Measurements from ENCODE around the gene SFR1.
A peak's percentile ranks its signal among the peaks of the same experiment; 100 is the strongest.

Gene SFR1

GRCh38 chr10:104121485-104122224, at the start of gene SFR1:
TSS of gene SFR1 (plus strand) at chr10:104122171. CDS start at chr10:104122184, 13 bp downstream.
- DNase-seq, result peak; percentile 99

DNA sequence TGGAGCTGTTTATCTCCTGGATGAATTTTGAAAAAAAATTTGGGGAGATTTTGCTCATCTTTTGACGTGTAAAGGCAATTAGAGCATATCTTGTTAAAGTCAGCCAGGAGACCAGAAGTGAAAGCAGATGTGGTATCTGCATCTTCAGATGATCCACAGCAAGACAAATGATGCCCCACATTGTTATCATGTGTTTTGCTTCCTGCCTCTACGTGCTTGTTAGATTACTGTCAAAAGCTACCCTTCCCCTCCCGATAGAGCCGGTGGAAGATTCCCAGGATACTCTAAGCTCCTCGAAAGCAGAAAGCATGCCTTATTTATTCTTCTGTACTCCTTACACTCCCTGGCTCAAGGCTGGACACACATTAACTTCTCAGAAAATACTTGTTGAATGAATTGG, 49.2 kb upstream of the SFR1 start:
- DNase-seq, result no peak

DNA sequence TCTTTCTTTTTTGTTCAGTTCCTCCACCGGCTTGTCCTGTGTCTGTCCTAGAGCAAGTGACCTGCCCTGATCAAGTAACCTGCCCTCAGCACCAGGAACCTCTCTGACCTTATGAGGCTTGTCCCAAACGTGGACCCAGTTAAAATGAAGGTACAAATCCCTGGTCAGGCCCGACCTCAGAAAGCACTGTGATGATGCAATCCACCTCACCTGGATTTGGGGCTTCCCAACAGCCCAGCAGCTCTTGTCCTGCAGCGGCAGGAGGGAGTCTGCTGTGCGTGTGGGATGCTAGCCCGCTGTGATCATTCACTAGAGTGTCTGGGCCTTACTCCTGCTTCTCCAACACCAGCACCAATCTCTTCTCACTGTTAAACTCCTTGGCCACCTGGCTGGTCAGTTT, 47.5 kb upstream of the SFR1 start:
- no peak for DNase-seq

GRCh38 chr10:104076743-104077160, 45.2 kb upstream of the SFR1 start:
- DNase-seq, result no peak

GRCh38 chr10:104077247-104077646, 44.7 kb upstream of the SFR1 start:
- DNase-seq, result no peak

- DNase-seq, result no peak
These were observed 44.3 kb upstream of the SFR1 start for GRCh38 chr10:104077663-104078151.

- DNase-seq, result peak in 1 of 2 donors; percentile 6
These were observed 41.2 kb upstream of the SFR1 start for GRCh38 chr10:104080762-104081161.

- DNase-seq, result no peak
These were observed 40.0 kb upstream of the SFR1 start for GRCh38 chr10:104081998-104082397.

- no peak for DNase-seq
These were observed 37.4 kb upstream of the SFR1 start for GRCh38 chr10:104084482-104085142.

DNA sequence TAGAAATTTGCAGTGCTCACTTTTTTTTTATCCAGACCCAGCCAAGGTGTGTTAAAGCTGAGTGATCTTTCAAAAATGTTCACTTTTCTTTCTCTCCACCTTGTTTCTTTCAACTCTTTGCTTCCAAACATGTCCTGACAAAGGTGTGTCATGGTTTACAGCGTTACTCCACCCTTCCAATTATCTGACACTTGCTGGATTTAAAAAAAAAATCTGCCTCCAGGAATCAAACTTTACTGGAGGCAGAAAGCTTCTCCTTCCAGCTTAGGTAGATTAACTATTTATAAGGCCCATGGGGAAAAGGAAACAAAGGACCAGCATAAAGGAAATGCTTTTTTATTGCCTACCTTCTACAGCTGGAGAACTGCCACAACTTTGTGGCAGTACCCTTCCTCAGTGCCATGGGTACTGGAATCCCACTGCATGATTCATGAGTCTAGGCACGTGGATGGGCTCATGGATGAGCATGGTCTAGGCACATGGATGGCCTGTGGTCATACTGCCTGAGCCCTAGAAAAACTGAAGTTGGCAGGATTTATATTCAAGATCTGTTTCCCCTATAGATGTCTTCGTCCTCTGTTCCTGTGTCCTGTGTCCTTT, 36.1 kb upstream of the SFR1 start, which contains the start of gene COL17A1:
TSS of gene COL17A1 (minus strand) at position 80 of the 600 bp plus-strand sequence. CDS start 5,207 bp downstream, outside the sequence.
- no peak for DNase-seq

DNA sequence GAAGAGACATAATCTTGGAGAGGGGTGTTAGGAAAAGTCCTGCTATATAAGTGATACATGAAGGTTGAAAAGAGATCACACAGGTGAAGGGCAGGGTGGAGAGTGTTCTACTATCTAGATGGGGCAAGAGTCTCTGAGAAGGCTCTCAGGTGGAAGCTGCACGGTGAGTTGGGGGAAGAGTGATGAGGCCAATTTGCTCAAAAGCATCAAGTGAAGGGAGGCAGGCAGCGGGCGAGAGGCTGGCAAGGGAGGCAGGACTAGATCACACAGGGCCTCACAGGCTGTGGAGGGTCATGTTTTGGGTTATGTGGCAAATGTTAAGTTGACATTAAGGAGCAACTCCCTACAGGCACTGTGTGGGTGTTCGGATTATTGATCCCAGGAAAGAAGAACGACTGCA, 33.7 kb upstream of the SFR1 start:
- no peak for DNase-seq

DNA sequence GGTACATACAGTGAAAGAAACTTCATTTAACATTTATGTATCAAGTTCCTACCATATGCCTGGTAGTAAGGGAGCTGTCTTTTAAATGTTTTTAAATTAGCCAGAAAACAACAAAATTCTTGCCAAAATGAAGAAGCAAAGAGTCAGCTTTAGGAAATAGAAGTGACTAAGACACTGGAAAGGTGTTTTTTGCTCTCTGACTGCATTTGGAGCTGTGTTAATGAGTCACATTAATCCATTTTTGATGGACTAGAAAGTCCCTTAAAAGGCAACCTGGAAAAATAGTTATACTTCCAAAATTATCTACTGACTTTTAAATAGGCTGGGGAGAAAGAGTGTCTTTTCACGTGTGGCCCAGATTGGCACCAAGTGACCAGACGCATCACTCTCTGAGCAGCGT, 32.4 kb upstream of the SFR1 start:
- DNase-seq, result no peak

GRCh38 chr10:104090611-104091010, 31.4 kb upstream of the SFR1 start:
- no peak for DNase-seq

GRCh38 chr10:104092749-104093148, 29.2 kb upstream of the SFR1 start:
- DNase-seq, result no peak

GRCh38 chr10:104096692-104097091, 25.3 kb upstream of the SFR1 start:
- no peak for DNase-seq

DNA sequence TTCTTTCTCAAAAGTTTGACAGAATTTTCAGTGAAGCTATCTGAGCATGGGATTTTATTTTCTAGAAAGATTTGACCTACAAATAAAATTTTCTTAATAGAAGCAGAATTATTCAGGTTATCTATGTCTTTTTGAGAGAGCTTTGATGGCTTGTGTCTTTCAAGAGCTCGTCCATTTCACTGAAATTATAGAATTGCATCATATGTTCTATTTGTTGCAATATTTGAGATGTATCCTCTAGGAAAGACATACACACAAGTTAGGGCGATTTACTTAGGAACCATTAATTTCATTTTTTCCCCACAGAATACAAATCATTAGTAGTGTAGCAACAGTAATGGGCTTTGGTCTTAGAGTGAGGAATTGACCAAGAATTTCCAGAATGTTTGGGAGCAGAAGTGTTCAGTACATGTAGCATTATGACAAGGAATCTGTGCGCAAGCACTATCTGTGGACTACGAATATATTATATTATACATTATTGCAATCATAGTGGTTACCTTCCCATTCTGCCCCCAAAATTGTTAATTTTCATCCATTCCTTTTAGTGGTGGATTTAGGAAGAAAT, 23.5 kb upstream of the SFR1 start:
- DNase-seq, result no peak

DNA sequence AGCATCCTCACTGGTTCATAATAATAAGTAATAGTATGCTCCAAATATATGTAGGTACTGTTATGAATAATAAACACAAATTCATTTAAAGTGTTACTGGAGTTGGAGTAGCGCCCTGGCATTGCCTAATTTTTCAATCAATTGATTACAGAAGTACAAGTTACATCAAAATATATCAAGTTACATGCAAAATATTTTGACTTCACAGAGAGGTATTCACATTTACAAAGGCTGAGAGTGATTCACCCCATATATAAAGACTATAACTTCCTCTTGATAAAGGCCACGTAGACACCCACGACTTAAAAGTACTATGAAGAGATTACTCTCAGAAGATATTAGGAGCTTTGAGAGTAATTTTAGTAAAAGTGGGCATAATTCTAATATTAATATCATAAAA, 22.7 kb upstream of the SFR1 start:
- no peak for DNase-seq

- no peak for DNase-seq
These were observed 22.0 kb upstream of the SFR1 start for GRCh38 chr10:104099941-104100340.

- DNase-seq, result no peak
These were observed 21.2 kb upstream of the SFR1 start for GRCh38 chr10:104100795-104101194.

DNA sequence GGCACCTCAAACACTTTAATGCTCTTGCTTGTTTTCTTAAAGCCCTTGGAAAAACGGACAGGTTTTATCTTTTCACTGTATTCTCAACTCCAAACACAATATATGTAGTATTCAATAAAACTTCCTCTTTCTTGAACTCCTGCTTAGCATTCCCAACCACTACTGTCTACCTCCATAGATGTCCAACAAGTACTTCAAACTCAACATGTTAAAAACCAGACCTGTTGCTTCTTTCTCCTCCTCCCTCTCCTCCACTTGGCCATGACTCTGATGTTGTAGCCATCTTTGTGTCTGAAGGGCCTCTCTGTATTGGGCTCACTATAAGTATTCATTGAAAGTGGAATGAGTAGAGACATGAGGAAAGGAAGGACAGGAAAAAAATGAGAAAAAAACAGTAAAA, 20.1 kb upstream of the SFR1 start:
- DNase-seq, result no peak

GRCh38 chr10:104103956-104104355, 18.0 kb upstream of the SFR1 start:
- no peak for DNase-seq

- DNase-seq, result no peak
These were observed 17.6 kb upstream of the SFR1 start for GRCh38 chr10:104104418-104104817.

GRCh38 chr10:104104926-104105325, 17.0 kb upstream of the SFR1 start:
- no peak for DNase-seq
